ENCODE measurements around the gene MCF2L2.
"Not testable (repeated sequence)": the region's sequence is repeated elsewhere in the genome, so short reads cannot be mapped to it uniquely, and the experiment has no call there.

- TF ChIP-seq CTCF (IDR thresholded peaks at IDR 0.05); NR3C1 (IDR thresholded peaks at IDR 0.05); E2F6 (IDR thresholded peaks at IDR 0.05; ENCODE audit: borderline replicate concordance, low read depth); BCL3 (IDR thresholded peaks at IDR 0.05); JUN (IDR thresholded peaks at IDR 0.05); USF2 (IDR thresholded peaks at IDR 0.05); PHF8 (IDR thresholded peaks at IDR 0.05; ENCODE audit: borderline replicate concordance, low read depth); POLR2A (IDR thresholded peaks at IDR 0.05; ENCODE audit: low read length); HEYL (CRISPR knock-in tag; IDR thresholded peaks at IDR 0.05); REST (IDR thresholded peaks at IDR 0.05): not testable (repeated sequence)
Observed at GRCh38 chr3:183418807-183419206, 9.6 kb downstream of the MCF2L2 start.
